Ramos (cell line): Measurements from ENCODE around the gene GPC1.

ENCODE experiments used
- in situ Hi-C: fragments of 300-500 bp; cut with MboI; formaldehyde crosslinking; loops from one replicate; pipeline ENCODE4 v1.14.3; 2022; ENCODE audit warnings: low sequenced_read_pairs; ENCODE audit not compliant: unreplicated experiment

GPC1 gene

DNA sequence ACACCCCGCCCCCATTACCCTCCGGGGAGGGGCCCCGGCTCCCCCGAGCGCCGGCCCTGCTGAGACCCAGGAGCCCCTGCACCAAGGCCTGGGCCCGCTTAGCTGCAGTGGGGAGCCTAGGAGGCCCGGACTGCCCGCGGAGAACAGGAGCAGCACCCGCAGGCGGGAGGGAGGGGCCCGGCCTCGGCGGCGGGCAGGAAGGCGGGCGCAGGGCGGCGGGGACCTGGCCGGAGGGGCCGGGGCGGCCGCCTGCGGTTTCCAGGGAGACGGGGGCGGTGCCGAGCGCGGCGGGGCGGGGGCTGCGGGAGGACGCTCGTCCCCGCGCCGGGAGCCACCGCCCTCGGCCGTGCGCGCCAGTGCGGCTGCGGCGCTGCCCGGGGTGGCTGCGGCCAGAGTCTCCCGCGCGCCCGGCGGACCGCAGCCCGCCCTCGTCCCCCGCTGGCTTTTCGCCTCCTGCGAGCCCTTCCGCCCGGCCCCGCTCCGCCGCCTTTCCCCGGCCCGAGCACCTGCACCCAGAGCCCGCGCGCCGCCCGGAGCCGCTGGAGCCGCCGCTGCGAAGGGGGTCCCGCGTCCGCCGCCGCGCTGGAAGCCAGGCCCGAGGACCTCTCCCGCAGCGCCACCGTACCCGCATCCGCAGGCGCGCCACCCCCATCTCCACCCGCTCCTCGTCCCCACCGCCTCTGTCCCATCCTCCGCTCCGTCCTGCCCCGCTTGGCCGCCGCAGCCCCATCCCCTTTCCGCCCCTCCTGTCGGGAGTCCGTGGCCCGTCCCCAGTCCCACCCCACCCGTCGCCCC is 17.2 kb downstream of the GPC1 start:
- in situ Hi-C loops, result no loop called here

DNA sequence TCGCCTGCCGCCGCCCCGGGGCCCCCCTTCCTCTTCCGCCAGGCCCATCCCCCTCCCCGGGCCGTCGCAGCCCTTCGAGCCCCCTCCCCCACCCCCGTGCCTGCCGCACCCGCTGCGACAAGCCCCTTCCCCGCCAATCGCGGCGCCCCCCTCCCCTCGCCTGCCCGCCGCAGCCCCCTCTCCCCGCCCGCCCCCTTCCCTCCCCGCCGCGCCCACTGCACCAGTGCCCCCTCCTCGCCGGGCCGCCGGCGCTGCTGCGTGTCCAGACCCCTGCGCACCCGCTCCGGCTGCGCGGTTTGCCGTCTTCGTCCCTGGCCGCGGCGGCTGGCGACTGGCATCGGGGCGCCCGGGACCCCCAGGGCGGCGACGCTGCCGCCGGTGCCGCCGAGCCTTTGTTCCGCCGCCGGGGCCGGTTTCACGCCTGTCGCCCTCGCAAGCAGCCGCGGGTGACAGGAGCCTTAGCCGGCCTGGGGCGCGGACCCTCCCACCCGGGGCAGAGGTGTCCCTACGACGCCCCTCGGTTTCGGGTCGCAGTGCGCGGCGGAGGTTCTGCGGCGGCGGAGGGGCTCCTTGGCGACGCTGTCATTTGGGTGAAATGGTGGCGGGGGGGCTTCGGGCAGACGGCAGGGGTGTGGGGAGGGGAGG is 18.1 kb downstream of the GPC1 start:
- in situ Hi-C loops, result no loop called here

DNA sequence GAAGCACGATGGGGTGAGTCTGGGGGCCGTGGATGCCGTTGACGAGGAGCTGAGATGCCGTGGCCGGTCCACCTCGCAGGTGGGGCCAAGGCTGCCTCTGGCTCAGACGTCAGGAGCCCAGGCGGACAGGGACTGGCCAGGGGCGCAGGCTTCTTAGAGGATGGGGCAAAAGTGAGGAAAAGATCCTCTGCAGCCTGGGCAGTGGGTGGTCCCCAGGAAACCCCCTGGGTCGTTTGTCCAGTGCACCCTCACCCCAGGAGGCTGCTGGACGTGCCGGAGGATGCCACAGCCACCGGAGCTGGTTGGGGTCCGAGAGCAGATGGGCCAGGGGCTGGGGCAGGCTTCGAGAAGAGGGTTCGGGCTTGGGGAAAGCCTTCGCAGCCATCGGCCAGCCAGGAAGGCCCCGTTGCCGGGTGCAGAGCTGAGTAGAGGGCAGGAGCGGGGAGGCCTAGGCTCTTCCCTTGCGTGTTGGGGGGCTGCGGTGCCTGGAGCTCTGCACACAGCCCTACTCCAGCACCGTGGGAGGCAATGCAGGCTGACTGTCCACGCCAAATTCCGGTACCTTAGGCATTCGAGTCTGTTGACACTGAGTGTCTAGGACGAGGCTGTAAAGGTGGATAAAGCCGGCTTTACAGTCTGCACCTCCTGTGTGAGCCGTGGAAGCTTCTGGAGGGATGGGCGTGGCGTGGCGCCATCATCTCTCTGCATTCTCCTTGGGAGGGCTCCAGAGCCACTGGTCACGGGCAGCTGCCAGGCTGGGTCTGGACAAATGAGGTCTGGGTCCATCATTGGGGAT is 18.8 kb downstream of the GPC1 start:
- in situ Hi-C loops, result no loop called here

DNA sequence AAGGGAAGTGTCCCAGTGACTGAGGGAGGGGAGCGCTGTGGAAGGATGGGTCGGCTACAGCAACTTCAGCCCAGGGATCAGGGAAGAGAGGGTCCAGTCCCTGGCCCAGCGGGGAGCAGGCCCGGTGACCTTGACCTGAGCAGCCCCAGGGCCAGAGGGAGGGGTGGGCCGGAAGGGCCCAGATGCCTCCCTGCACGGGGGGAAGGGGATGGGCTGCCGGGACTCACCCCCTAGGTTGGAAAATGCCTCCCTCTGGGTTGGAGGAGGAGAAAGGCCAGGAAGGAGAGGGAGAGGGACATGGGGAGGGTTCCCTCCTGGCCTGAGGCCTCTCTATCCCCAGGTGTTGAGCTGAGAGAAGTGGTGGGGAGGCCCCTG is 19.8 kb downstream of the GPC1 start:
- in situ Hi-C loops, result no loop called here

DNA sequence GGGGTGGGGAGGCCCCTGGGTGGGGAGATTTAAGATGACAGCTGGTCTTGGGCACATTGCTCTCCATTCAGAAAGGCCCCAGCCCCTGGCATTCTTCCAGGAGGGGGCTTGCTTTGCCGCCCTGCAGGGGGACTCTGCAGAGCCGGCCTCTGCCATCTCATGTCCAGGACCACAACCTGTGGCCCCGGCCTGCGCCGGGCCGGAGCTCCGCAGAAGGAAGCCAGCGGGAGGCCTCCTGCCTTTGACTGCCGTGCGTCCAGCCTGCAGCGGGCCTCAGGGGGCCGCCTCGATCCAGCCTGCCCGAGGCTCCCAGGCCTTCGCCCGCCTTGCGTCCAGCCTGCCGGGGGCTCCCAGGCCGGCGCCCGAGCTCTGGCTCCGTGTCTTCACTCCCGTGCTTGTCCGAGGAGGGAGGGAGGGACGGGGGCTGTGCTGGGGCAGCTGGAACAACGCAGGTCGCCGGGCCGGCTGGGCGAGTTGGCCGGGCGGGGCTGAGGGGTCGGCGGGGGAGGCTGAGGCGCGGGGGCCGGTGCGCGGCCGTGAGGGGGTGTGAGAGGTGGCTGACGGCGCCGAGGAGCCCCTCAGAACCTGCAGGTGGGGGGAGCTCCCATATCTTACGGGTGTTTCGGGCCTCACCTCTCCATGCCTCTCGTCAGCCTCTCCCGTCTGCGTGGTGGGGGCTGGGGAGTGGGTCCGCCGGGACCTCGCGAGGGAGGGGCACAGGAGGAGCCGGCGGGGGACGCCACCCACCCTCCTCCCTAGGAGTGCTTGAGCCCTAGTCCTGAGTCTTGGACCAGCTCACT is 20.4 kb downstream of the GPC1 start:
- in situ Hi-C loops, result no loop called here

DNA sequence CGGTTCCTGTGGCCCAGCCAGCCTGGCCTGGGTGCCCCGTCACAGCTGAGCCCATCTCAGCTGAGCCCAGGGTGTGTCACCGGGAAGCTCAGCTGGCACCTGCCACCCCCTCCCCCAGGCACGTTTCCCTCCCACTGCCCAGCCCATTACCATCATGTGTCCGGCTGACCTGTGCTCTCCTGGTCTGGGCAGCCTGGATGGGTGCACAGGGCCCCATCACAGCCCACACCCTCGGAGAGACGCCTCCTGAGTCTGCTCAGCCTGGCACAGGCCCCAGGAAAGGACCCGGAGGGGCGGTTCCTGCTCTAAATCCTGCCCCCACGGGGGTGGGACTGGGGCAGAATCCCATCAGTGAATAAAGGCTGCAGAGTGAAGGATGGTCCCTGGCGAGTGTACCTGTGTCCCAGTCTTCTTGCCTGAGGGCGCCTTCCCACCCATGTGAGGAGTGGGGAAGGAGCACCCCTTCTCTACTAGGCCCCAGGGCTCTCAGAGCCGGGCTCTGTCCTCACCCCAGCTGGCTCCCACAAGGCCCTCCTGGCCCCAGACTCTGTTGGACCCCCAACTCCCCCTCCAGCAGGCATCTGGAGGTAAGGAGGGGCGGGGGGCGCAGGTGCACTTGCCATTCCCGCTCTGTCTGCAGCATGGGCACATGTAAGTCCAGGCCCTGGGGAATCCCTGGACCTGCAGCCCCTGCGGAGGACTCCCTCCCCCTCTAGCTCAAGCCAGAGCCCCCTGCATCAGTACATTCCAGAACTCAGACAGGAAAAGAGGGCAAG is 21.2 kb downstream of the GPC1 start:
- in situ Hi-C loops, result no loop called here

DNA sequence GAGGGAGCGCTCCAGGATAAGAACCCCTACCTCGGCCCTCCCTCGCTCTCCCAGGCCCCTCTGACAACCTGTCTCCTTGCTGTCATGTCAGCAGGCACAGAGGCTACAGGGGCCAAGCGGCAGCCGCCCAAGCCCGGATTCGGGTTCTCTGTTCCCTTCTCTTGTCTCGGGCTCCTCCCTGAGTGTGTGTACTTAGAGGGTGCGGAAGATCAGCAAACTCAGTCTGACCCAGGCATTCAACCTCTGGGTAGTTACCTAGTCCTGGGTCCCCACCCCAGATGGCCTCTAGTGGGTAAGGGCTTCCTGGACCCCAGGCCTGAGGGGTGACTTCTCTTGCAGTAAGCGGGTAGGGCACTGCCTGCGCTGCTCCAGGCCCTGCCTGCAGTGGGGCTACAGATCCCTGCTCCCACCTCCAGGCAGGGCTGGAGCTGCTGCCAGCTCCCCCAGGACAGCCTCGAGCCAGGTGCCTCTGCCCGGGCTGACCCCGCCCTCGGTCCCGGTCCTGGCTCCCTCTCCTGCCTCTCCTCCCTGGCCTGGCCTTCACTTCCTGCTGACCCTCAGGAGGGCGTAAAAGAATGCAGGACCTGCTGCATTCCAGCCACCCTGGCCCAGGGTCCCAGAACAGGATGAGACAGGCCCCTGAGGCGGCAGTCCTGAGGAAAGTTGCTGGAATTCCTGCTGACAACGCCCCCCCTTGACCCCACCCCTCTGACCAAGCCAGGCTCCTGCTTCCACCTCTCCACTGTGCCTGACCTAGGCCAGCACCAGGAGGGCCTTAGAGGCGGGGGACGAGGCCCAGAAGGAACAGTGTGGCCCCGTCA is 22.0 kb downstream of the GPC1 start:
- in situ Hi-C loops, result no loop called here

DNA sequence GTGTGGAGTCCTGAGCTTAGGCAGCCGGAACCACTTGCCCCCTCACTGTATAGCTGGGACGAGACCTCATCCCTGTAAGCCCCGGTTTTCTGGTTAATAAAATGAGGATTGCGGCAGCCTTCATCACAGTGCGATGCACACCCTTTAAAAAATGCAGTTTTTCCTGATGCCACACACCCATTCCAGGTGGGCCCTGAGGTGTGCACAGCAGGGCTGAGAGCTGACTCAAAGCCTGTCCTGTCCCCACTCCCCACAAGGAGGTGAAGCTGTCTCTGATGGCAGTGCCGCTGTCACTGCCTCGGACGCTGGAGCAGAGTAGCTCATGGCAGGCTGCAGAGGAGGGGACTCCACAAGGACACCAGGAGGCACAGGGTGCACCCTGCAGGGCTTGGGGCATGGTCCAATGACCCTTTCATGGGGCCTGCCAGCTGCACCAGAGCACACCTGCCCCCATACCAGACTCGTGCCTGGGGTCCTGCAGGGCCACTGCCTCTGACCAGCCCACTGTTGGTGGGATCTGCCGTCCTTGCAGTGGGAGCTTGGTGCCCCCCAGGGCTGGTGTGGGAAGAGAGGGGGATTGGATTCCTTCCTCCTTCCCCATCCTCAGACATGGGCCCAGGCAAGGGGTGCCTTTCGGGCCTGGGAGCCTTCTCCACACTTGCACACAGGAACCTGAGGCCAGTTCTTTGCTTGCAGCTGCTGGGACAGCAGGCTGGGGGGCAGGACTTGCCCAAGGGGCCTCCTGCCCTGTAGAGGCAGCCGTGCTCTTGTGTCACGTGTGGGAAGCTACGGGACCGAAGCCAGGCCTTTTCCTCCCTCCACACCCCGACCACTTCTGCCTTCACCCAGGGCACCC is 22.8 kb downstream of the GPC1 start:
- in situ Hi-C loops, result no loop called here

DNA sequence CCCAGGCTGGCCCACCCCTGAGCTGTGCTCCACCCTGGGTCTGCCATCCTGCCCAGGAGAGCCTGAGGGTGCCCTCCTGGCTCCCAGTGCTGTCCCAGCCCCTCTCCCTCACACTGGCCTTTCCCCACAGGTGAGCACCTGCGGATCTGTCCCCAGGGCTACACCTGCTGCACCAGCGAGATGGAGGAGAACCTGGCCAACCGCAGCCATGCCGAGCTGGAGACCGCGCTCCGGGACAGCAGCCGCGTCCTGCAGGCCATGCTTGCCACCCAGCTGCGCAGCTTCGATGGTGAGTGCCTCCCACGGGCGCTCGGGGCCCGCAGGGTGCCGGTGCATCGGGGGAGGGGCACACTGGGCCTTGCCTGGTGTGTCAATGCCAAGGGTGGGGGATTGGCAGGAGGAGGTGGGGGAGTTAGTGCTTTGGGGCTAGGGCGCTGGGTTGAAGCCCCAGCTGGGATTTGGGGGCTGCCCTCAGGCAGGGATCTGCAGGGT is 23.5 kb downstream of the GPC1 start:
- in situ Hi-C loops, result no loop called here

DNA sequence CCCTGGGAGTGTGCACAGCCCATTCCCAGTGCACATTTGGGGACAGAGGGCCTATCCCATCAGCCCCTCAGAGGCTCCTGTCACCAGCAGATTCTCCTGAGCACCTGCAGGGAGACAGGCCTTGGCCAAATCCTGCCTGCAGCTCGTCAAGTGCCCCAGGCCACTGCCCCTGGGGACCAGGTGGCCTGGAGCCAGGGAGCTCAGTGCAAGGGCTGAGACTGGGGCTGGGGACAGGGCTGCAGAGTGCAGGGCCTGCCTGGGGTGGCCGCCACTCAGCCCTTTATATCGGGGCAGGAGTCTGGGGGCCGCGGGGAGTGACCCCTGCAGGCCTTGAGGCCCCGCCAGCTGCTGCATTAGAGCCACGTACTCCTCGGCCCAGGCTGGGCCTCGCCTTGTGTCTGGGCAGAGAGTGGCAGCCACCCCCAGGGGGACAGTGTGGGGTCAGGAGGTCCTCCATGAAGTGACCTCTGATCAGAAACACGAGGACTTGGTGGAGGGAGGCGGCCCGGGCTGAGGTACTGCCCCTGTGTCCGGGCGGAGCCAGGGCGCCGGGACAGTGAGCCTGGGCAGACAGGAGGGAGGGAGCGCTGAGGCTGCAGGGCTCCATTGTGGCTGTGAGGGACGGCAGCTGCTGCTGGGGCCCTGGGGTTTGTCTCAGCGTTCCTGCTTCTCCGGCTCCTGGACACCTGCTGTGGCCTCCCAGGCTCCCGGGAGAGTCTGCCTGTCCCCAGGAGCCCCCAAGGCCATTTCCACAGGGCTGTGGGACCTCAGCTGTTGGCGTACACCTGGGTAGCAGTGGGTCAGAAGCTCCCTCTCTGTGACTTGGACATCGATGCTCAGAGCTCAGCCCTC is 24.2 kb downstream of the GPC1 start:
- in situ Hi-C loops, result no loop called here

DNA sequence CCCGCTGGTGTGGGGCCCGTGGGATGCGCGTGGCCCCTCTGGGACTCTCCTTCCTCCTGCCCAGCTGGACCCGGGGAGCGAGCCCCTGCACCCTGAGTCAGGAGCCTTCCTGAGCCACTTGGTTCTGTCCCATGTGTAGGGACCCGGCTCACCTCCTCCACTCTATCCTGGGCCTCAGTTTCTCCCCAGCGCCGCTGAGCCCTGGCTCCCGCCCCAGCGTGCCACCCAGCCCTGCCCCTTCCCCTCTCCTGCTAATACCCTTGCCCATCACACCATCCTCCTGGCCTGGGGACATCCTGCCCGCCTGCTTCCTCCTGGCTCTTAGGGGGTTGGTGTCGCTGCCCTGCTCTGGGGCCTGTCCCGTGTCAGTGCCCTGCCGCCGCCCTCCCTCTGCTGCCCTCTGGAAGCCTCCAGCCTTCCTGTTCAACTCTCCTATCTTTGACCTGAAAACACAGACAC is 24.8 kb downstream of the GPC1 start:
- in situ Hi-C loops, result no loop called here

DNA sequence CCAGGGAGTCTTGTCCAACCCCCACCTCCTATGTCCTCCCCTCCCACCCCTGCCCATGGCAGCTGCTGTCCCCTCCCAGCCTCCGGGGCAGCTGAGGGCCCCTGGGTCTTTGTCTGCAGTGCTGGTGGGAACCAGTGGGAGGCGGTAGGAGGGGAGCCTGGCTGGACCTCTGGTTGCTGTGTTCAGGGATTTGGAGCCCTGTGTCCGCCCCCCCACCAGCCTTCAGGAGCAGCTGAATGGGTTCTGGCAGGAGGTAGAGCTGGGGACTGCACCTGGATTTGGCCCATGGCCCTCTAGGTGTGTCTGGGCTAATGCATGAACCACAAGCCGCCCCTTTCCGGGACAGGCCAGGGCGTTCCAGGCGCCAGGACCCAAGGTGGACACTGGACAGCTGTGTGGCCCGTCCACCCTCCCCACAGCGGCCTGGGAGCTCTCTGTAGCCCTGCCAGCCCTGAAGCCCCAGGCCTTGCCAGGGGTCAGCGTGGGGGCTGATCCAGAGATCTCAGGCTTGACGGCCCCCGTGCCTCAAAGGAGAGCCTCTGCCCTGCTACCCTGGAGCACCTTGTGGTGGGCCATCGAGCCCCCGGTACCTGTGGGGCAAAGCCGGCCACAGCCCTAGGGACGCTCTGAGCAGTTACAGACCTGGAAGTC is 25.4 kb downstream of the GPC1 start:
- in situ Hi-C loops, result no loop called here

DNA sequence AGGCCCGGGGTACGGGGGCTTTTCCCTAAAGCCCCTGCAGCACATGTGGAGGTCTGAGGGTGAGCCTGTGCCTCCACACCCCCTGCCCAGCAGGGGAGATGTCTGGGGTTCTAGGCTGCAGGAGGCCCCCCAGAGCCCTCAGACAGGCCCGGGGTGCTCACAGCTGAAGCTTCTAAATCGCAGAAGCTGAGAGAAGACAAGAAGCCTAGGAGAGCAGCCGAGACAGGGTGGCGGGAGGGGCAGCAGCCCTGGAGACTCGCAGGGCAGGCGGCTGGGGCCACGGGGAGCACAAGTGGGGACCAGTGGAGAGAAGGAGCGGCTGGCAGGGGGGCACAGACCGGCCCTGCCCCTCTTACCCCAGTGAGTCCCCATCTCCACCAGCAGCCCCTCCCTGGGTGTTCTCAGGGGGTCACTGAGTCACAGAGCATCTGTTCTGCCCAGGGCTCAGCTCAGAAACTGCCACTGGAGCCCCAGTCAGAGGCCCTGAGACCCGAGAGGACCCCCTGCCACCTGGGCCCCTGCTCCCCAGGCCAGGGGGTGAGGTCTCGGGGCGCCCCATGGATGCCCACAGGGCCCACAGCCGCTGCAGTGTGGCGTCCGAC is 26.1 kb downstream of the GPC1 start:
- in situ Hi-C loops, result no loop called here

DNA sequence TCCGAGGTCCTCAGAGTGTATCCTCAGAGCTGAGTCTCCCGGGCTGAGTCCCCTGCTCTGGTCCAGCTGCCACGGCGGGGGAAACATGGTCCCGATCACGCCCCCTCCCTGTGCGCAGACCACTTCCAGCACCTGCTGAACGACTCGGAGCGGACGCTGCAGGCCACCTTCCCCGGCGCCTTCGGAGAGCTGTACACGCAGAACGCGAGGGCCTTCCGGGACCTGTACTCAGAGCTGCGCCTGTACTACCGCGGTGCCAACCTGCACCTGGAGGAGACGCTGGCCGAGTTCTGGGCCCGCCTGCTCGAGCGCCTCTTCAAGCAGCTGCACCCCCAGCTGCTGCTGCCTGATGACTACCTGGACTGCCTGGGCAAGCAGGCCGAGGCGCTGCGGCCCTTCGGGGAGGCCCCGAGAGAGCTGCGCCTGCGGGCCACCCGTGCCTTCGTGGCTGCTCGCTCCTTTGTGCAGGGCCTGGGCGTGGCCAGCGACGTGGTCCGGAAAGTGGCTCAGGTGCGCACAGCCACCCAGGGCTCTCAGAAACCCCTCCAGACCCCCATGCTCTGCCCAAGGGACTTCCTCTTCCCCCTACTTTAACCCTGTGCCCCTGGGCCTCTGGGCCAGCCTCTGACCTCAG is 26.7 kb downstream of the GPC1 start:
- in situ Hi-C loops, result no loop called here

DNA sequence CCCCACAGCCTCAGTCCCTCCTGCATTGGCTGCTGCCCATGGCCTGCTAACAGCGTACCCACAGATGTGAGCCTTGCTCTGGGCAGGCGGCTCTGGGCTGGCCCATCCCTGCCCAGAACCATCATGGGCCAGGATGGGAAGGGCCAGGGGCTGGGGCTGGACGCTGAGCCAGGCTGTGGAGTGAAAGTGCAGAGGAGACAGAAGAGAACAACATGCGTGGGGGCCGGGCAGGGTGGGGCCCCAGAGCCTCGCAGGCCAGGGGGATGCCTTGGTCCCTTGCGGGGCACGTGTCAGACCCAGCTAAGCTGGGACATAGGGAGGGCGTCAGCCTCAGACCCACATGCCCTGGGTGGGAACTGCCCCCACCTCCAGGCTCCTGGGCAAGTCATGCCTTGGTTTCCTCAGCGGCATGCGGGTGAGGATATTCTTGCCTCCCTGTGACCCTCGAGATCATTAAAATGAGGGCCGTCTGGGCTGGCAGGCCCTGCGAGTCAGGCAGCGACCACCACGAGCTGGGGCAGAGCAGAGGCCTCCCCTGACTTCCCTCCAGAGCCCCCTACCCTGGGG is 27.3 kb downstream of the GPC1 start:
- in situ Hi-C loops, result no loop called here
